Panc1 (cell line): ENCODE results near the gene ARAF. TPM values are rescaled to one million over a fixed set of nuclear protein-coding genes. Genes with fewer than 3 reads are reported as not detected.

ENCODE experiments used
- ATAC-seq: fragments of 200-7000 bp; cut with Tn5 transposase; 2 replicates; pipeline ENCODE4 v1.9.1; 2020; ENCODE audit warnings: mild to moderate bottlenecking, moderate library complexity
- BruUV-seq: library from RNA; stranded (reverse); fragments of 400-500 nt; replicated peaks from 2 replicates; lab custom pipeline; 2021; lab: Mats Ljungman, UMichigan
- CTCF ChIA-PET: fragments of 300-600 bp; sonication (Branson Sonifier 250); formaldehyde crosslinking; loops from one replicate; lab custom pipeline; 2022; ENCODE audit warnings: antibody characterized with exemption; lab: Charles Lee
- POLR2A ChIA-PET: fragments of 300-600 bp; sonication (Branson Sonifier 250); formaldehyde crosslinking; loops from one replicate; lab custom pipeline; 2022; ENCODE audit warnings: antibody characterized with exemption; lab: Charles Lee
- DNase-seq: peaks from one replicate; pipeline ENCODE4 v3.0.0-alpha.2; 2010; ENCODE audit warnings: low read depth, low spot score
- H3K27ac ChIP-seq: 2 replicates; pipeline ENCODE4 v1.5.1; 2011; ENCODE audit warnings: mild to moderate bottlenecking, low read length, inconsistent platforms
- H3K27me3 ChIP-seq: fragments of 200-500 bp; sonication (Bioruptor generic); 2 replicates; pipeline ENCODE4 v1.6.0; 2014; ENCODE audit warnings: low read length, inconsistent platforms; ENCODE audit not compliant: control insufficient read depth, insufficient read depth
- H3K36me3 ChIP-seq: fragments of 200-500 bp; sonication (Bioruptor generic); 2 replicates; pipeline ENCODE4 v1.5.1; 2014; ENCODE audit warnings: inconsistent platforms, mild to moderate bottlenecking, low read length, moderate library complexity; ENCODE audit not compliant: control insufficient read depth, insufficient read depth
- H3K4me1 ChIP-seq: 2 replicates; pipeline ENCODE4 v1.5.1; 2011; ENCODE audit warnings: inconsistent platforms, mild to moderate bottlenecking, low read length, moderate library complexity; ENCODE audit not compliant: control insufficient read depth, insufficient read depth
- H3K4me3 ChIP-seq, 2 experiments: 2 replicates each; pipeline ENCODE4 v1.5.1; 2011 to 2012; ENCODE audit warnings: low read depth in 2 of 2, low read length in 2 of 2, mild to moderate bottlenecking in 2 of 2, inconsistent platforms in 1 of 2, moderate library complexity in 1 of 2
- H3K9me3 ChIP-seq: fragments of 200-500 bp; sonication (Bioruptor generic); 2 replicates; pipeline ENCODE4 v1.5.1; 2014; ENCODE audit warnings: low read depth, mild to moderate bottlenecking, inconsistent platforms, low read length, moderate library complexity; ENCODE audit not compliant: control insufficient read depth, insufficient read depth
- CTCF ChIP-seq: fragments of 450-650 bp; IDR thresholded peaks from 2 replicates; pipeline ENCODE4 v1.5.1; 2017; ENCODE audit warnings: mild to moderate bottlenecking
- POLR2AphosphoS5 ChIP-seq: IDR thresholded peaks from 2 replicates; pipeline ENCODE4 v1.6.1; 2012; ENCODE audit warnings: mild to moderate bottlenecking, low read depth, low read length, moderate library complexity
- REST ChIP-seq, 2 experiments: IDR thresholded peaks; 2 replicates each; pipeline ENCODE4 v1.6.1; 2011 to 2012; ENCODE audit warnings: low read depth in 2 of 2, control low read depth in 1 of 2, low read length in 1 of 2, mild to moderate bottlenecking in 1 of 2, moderate library complexity in 1 of 2; ENCODE audit not compliant: insufficient read depth in 1 of 2
- SIN3A ChIP-seq: IDR thresholded peaks from 2 replicates; pipeline ENCODE4 v1.6.1; 2012; ENCODE audit warnings: low read depth, mild to moderate bottlenecking, low read length, moderate library complexity, borderline replicate concordance; ENCODE audit not compliant: insufficient read depth
- TCF7L2 ChIP-seq: IDR thresholded peaks from 2 replicates; pipeline ENCODE4 v1.6.1; 2011; ENCODE audit warnings: mild to moderate bottlenecking, low read depth, low read length, inconsistent platforms
- in situ Hi-C: cut with HindIII; loops from 2 replicates; pipeline ENCODE4 v1.10.0; 2016; ENCODE audit warnings: low sequenced_read_pairs, low pct_unique_long_range_greater_than_20kb
- intact Hi-C: fragments of 100-400 bp; cut with micrococcal nuclease; formaldehyde crosslinking; loops from one replicate; pipeline ENCODE4 v1.10.0; 2022; ENCODE audit not compliant: unreplicated experiment
- total RNA-seq: library from RNA; stranded (reverse); gene quantifications from one replicate; pipeline ENCODE4 v1.2.1, GENCODE V29; 2021; ENCODE audit not compliant: unreplicated experiment

The ARAF gene
- total RNA-seq, 1 experiment from 2014 or later = 87.9 TPM

- TF ChIP-seq CTCF (no peak), POLR2AphosphoS5 (no peak), SIN3A (no peak), TCF7L2 (no peak), REST (IDR thresholded peaks at IDR 0.05; ENCODE audit: insufficient read depth in 1 of 2, low read depth in 2 of 2, low read length in 1 of 2) (no peak)
- in situ Hi-C loops (no loop called here), intact Hi-C loops (no loop called here)
- no peaks in the 10 kb centered on the region for H3K27me3 ChIP-seq
- H3K36me3 ChIP-seq = no peaks in the 10 kb centered on the region
- no TSS peak for BruUV-seq
- ChIA-PET CTCF (no interaction called here), POLR2A (no interaction called here)
- no peak overlapping the region for H3K4me3 ChIP-seq
- no peaks in the 10 kb centered on the region for H3K4me1 ChIP-seq
- no peak for DNase-seq
- no peaks in the 10 kb centered on the region; the same call in 1 of the 2 replicates for H3K9me3 ChIP-seq
- H3K27ac ChIP-seq = no peak overlapping the region
- ATAC-seq = no peak
These were observed 34.8 kb downstream of the ARAF start for GRCh38 chrX:47595716-47596251.

GRCh38 chrX:47596256-47596655 lies 35.3 kb downstream of the ARAF start:
- in situ Hi-C loops (no loop called here), intact Hi-C loops (no loop called here)
- DNase-seq = no peak
- H3K36me3 ChIP-seq = no peaks in the 10 kb centered on the region
- no peak overlapping the region for H3K4me3 ChIP-seq
- H3K9me3 ChIP-seq = no peaks in the 10 kb centered on the region; the same call in 1 of the 2 replicates
- ChIA-PET POLR2A (no interaction called here), CTCF (no interaction called here)
- TF ChIP-seq SIN3A (no peak), TCF7L2 (no peak), CTCF (no peak), POLR2AphosphoS5 (no peak), REST (IDR thresholded peaks at IDR 0.05; ENCODE audit: insufficient read depth in 1 of 2, low read depth in 2 of 2, low read length in 1 of 2) (no peak)
- H3K4me1 ChIP-seq = no peaks in the 10 kb centered on the region
- no TSS peak for BruUV-seq
- no peak overlapping the region for H3K27ac ChIP-seq
- no peak for ATAC-seq
- no peaks in the 10 kb centered on the region for H3K27me3 ChIP-seq
